Liver (tissue), 3 donors: ENCODE measurements around the gene RPTOR.

Experiments used
- EGR1 ChIP-seq, 2 donors: IDR thresholded peaks; 2 replicates each; pipeline ENCODE4 v1.6.1; 2016 to 2018; ENCODE audit warnings: antibody characterized with exemption in 2 of 2, low read depth in 2 of 2
- GABPA ChIP-seq, 2 donors: IDR thresholded peaks in 1 of 2; conservative IDR thresholded peaks in 1 of 2; 2 replicates each; pipeline ENCODE4 v1.6.1; 2016; ENCODE audit warnings: antibody characterized with exemption in 2 of 2, mild to moderate bottlenecking in 1 of 2, moderate library complexity in 1 of 2
- RAD21 ChIP-seq, 2 donors: IDR thresholded peaks; 2 replicates each; pipeline ENCODE4 v1.6.1; 2016; ENCODE audit warnings: antibody characterized with exemption in 2 of 2, mild to moderate bottlenecking in 2 of 2
- TAF1 ChIP-seq: conservative IDR thresholded peaks from 2 replicates; pipeline ENCODE4 v1.6.1; 2016; ENCODE audit warnings: antibody characterized with exemption, mild to moderate bottlenecking
- YY1 ChIP-seq: IDR thresholded peaks from 2 replicates; pipeline ENCODE4 v1.6.1; 2016; ENCODE audit warnings: antibody characterized with exemption, mild to moderate bottlenecking
- TF ChIP-seq, protein P1 (sequence below): IDR thresholded peaks from 2 replicates; pipeline ENCODE4 v1.6.1; 2016; ENCODE audit warnings: antibody characterized with exemption
- TF ChIP-seq, protein P2 (sequence below): fragments of 150-350 bp; IDR thresholded peaks from 2 replicates; pipeline ENCODE4 v1.5.1; 2017; ENCODE audit warnings: improper control_type of control experiment, low read depth, low read length; ENCODE audit not compliant: missing input control
- TF ChIP-seq, protein P3 (sequence below): IDR thresholded peaks from 2 replicates; pipeline ENCODE4 v1.6.1; 2016; ENCODE audit warnings: antibody characterized with exemption
- donor health status: healthy.
- donor health status: healthy.

DNA sequence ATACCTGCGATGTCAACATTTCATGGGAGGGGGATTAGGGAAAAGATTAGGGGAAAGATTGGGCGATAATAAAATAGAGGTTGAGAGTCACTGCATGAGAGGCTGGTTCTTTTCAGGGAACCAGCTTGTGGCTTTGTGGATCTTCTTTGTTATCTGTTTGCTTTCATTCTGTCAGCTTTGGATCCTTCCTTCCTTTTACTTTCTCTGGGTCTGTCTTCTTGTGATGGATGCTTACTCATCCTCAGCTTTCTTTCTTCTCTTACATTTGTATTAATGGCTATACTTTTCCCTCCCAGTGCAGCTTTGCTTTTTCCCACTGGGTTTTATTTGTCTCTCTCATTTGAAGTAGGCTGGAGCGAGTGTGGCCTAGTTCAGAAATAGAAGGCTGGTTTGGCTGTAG lies 47.1 kb downstream of the RPTOR start:
- TF ChIP-seq, protein P1, sequence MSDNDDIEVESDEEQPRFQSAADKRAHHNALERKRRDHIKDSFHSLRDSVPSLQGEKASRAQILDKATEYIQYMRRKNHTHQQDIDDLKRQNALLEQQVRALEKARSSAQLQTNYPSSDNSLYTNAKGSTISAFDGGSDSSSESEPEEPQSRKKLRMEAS, result no peak
- TF ChIP-seq YY1 (no peak), RAD21 (IDR thresholded peaks at IDR 0.05) (no peak), EGR1 (IDR thresholded peaks at IDR 0.05; ENCODE audit: low read depth in 2 of 2) (no peak), TAF1 (no peak), GABPA (IDR thresholded peaks at IDR 0.05 in 1 of 2, conservative IDR thresholded peaks at IDR 0.05 in 1 of 2) (no peak)
- TF ChIP-seq, protein P2, sequence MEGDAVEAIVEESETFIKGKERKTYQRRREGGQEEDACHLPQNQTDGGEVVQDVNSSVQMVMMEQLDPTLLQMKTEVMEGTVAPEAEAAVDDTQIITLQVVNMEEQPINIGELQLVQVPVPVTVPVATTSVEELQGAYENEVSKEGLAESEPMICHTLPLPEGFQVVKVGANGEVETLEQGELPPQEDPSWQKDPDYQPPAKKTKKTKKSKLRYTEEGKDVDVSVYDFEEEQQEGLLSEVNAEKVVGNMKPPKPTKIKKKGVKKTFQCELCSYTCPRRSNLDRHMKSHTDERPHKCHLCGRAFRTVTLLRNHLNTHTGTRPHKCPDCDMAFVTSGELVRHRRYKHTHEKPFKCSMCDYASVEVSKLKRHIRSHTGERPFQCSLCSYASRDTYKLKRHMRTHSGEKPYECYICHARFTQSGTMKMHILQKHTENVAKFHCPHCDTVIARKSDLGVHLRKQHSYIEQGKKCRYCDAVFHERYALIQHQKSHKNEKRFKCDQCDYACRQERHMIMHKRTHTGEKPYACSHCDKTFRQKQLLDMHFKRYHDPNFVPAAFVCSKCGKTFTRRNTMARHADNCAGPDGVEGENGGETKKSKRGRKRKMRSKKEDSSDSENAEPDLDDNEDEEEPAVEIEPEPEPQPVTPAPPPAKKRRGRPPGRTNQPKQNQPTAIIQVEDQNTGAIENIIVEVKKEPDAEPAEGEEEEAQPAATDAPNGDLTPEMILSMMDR, result no peak
- TF ChIP-seq, protein P3, sequence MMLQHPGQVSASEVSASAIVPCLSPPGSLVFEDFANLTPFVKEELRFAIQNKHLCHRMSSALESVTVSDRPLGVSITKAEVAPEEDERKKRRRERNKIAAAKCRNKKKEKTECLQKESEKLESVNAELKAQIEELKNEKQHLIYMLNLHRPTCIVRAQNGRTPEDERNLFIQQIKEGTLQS, result no peak
